AG04449 (cell line): ENCODE data around the gene SFXN4.
"Not testable (repeated sequence)": the region's sequence is repeated elsewhere in the genome, so short reads cannot be mapped to it uniquely, and the experiment has no call there.

Experiments
- CTCF ChIA-PET: fragments of 350-600 bp; formaldehyde crosslinking; extraction: SDS; loops from one replicate; lab custom pipeline; 2021; ENCODE audit warnings: antibody characterized with exemption; lab: Yijun Ruan, JAX
- POLR2A ChIA-PET: fragments of 400-600, 350-600 bp; formaldehyde crosslinking; extraction: SDS; loops from one replicate; lab custom pipeline; 2020; ENCODE audit warnings: antibody characterized with exemption, inconsistent platforms; lab: Yijun Ruan, JAX
- DNase-seq: peaks from one replicate; pipeline ENCODE4 v3.0.0-alpha.2; 2010; ENCODE audit warnings: low read depth, low spot score
- H3K4me3 ChIP-seq: 2 replicates; pipeline ENCODE4 v1.5.1; 2011; ENCODE audit warnings: low read depth, mild to moderate bottlenecking, control low read depth, low read length
- CTCF ChIP-seq: IDR thresholded peaks from one replicate; pipeline ENCODE4 v1.5.1; 2011; ENCODE audit warnings: mild to moderate bottlenecking, moderate library complexity, low read length, control low read depth, inconsistent platforms; ENCODE audit not compliant: insufficient read depth; ENCODE audit errors: missing control alignments

SFXN4 gene

GRCh38 chr10:119183664-119184412 is 18.3 kb upstream of the SFXN4 start:
- POLR2A ChIA-PET, result no interaction called here
- TF ChIP-seq CTCF, result no peak
- DNase-seq, result no peak
- CTCF ChIA-PET, result interaction anchor here (0.9 to 2.0 kb wide), 2 partner anchors 15 to 259 kb away, joined by 4 to 11 read pairs; no protein-coding TSS in a partner anchor
- H3K4me3 ChIP-seq, result no peak overlapping the region

- H3K4me3 ChIP-seq, POLR2A ChIA-PET: not testable (repeated sequence)
- CTCF ChIA-PET, result interaction anchor here (0.7 to 1.5 kb wide), 2 partner anchors 9 to 71 kb away, joined by 3 to 8 read pairs; no protein-coding TSS in a partner anchor
Observed at GRCh38 chr10:119180850-119181400, 15.4 kb upstream of the SFXN4 start.

GRCh38 chr10:119178372-119179119 is 13.0 kb upstream of the SFXN4 start, which contains the start of gene PRDX3:
Gene PRDX3, minus strand, starts transcription at chr10:119178812. Its CDS starts 22 bp downstream, at chr10:119178790.
- ChIA-PET CTCF (no interaction called here), POLR2A (no interaction called here)
- TF ChIP-seq CTCF, result peak; percentile 27
- peak within 1 kb of the TSS; percentile 97 for H3K4me3 ChIP-seq
- DNase-seq, result no peak

More at GRCh38 chr10:119180850-119181400, 15.4 kb upstream of the SFXN4 start:
- DNase-seq, result not testable (repeated sequence)

GRCh38 chr10:119177708-119178371 is 12.3 kb upstream of the SFXN4 start:
- ChIA-PET CTCF (interaction anchor here (2.2 kb wide), 1 partner anchor 21 kb away, joined by 10 read pairs; no protein-coding TSS in a partner anchor), POLR2A (no interaction called here)
- no peak for TF ChIP-seq CTCF
- DNase-seq, result no peak
- peak overlapping the region; percentile 97 for H3K4me3 ChIP-seq

- no peak for TF ChIP-seq CTCF
- ChIA-PET CTCF (interaction anchor here (2.2 kb wide), 1 partner anchor 22 kb away, joined by 10 read pairs; no protein-coding TSS in a partner anchor), POLR2A (no interaction called here)
- H3K4me3 ChIP-seq, result no peak overlapping the region
- no peak for DNase-seq
Observed at GRCh38 chr10:119176166-119176565, 10.7 kb upstream of the SFXN4 start.

- ChIA-PET CTCF (interaction anchor here (1.2 to 1.3 kb wide), 2 partner anchors 9 to 16 kb away, joined by 3 read pairs; no protein-coding TSS in a partner anchor), POLR2A (no interaction called here)
- no peak overlapping the region for H3K4me3 ChIP-seq
- no peak for DNase-seq
- TF ChIP-seq CTCF, result no peak
Observed at GRCh38 chr10:119174109-119174508, 8.6 kb upstream of the SFXN4 start.
